H9 (cell line): ENCODE results near the gene CD200. TPM values are rescaled to one million over a fixed set of nuclear protein-coding genes. Genes with fewer than 3 reads are reported as not detected.

Experiments
- DNase-seq: peaks from one replicate; pipeline ENCODE4 v3.0.0-alpha.2; 2017
- H2AFZ ChIP-seq: one replicate; pipeline ENCODE4 v1.6.1; 2013; ENCODE audit warnings: mild to moderate bottlenecking, low read length, control low read depth, moderate library complexity
- H2AK5ac ChIP-seq: 2 replicates; pipeline ENCODE4 v1.6.1; 2013; ENCODE audit warnings: low read length, control low read depth, mixed read lengths; ENCODE audit not compliant: insufficient read length
- H2BK120ac ChIP-seq: one replicate; pipeline ENCODE4 v1.6.1; 2013; ENCODE audit warnings: low read depth, mild to moderate bottlenecking, low read length, control low read depth, inconsistent platforms; ENCODE audit not compliant: poor library complexity, severe bottlenecking
- H2BK12ac ChIP-seq: 2 replicates; pipeline ENCODE4 v1.6.1; 2013; ENCODE audit warnings: low read length, control low read depth, mixed read lengths, low read depth; ENCODE audit not compliant: insufficient read length
- H2BK15ac ChIP-seq: 2 replicates; pipeline ENCODE4 v1.6.1; 2013; ENCODE audit warnings: low read depth, low read length, control low read depth
- H2BK20ac ChIP-seq: one replicate; pipeline ENCODE4 v1.6.1; 2013; ENCODE audit warnings: low read depth, mild to moderate bottlenecking, low read length, control low read depth, inconsistent platforms; ENCODE audit not compliant: poor library complexity, severe bottlenecking
- H2BK5ac ChIP-seq: 2 replicates; pipeline ENCODE4 v1.6.1; 2013; ENCODE audit warnings: low read length, control low read depth, mixed read lengths; ENCODE audit not compliant: insufficient read length
- H3K14ac ChIP-seq: 2 replicates; pipeline ENCODE4 v1.6.1; 2013; ENCODE audit warnings: low read length, control low read depth; ENCODE audit not compliant: insufficient read depth
- H3K18ac ChIP-seq: 2 replicates; pipeline ENCODE4 v1.6.1; 2013; ENCODE audit warnings: low read depth, mild to moderate bottlenecking, mixed read lengths, low read length, control low read depth; ENCODE audit not compliant: insufficient read length
- H3K23ac ChIP-seq: 2 replicates; pipeline ENCODE4 v1.6.1; 2013; ENCODE audit warnings: low read length, control low read depth, mixed read lengths, low read depth; ENCODE audit not compliant: insufficient read length
- H3K23me2 ChIP-seq: 2 replicates; pipeline ENCODE4 v1.6.1; 2013; ENCODE audit warnings: low read depth, mild to moderate bottlenecking, mixed read lengths, low read length, control low read depth; ENCODE audit not compliant: insufficient read length, poor library complexity, severe bottlenecking
- H3K27ac ChIP-seq: 2 replicates; pipeline ENCODE4 v1.5.1; 2013; ENCODE audit warnings: low read length, control low read depth, mixed read lengths, low read depth; ENCODE audit not compliant: insufficient read length
- H3K27me3 ChIP-seq: 2 replicates; pipeline ENCODE4 v1.6.1; 2013; ENCODE audit warnings: low read length, control low read depth, inconsistent platforms; ENCODE audit not compliant: insufficient read depth
- H3K4ac ChIP-seq: 2 replicates; pipeline ENCODE4 v1.6.1; 2013; ENCODE audit warnings: low read depth, mild to moderate bottlenecking, control low read depth, inconsistent platforms, low read length, moderate library complexity
- H3K4me1 ChIP-seq: 2 replicates; pipeline ENCODE4 v1.6.1; 2013; ENCODE audit warnings: low read length, control low read depth, inconsistent platforms; ENCODE audit not compliant: insufficient read depth
- H3K4me2 ChIP-seq: 2 replicates; pipeline ENCODE4 v1.6.1; 2013; ENCODE audit warnings: low read length, control low read depth, mixed read lengths; ENCODE audit not compliant: insufficient read length, insufficient read depth
- H3K56ac ChIP-seq: 2 replicates; pipeline ENCODE4 v1.6.1; 2013; ENCODE audit warnings: low read depth, mild to moderate bottlenecking, mixed read lengths, low read length, control low read depth; ENCODE audit not compliant: insufficient read length
- H3K79me1 ChIP-seq: 2 replicates; pipeline ENCODE4 v1.6.1; 2013; ENCODE audit warnings: low read depth, mild to moderate bottlenecking, moderate library complexity, low read length, control low read depth, inconsistent platforms; ENCODE audit not compliant: insufficient read depth, poor library complexity, severe bottlenecking
- H3K79me2 ChIP-seq: 2 replicates; pipeline ENCODE4 v1.6.1; 2013; ENCODE audit warnings: low read length, control low read depth, inconsistent platforms; ENCODE audit not compliant: insufficient read depth
- H3K9ac ChIP-seq: 2 replicates; pipeline ENCODE4 v1.6.1; 2013; ENCODE audit warnings: low read length, control low read depth, mixed read lengths; ENCODE audit not compliant: insufficient read length; ENCODE audit errors: extremely low read depth
- H3K9me3 ChIP-seq: one replicate; pipeline ENCODE4 v1.6.1; 2013; ENCODE audit warnings: low read depth, low read length, inconsistent platforms; ENCODE audit not compliant: control insufficient read depth
- H3T11ph ChIP-seq: one replicate; pipeline ENCODE4 v1.6.1; 2013; ENCODE audit warnings: mild to moderate bottlenecking, low read length, control low read depth, inconsistent platforms
- H4K20me1 ChIP-seq: one replicate; pipeline ENCODE4 v1.6.1; 2013; ENCODE audit not compliant: control insufficient read depth, insufficient read length, insufficient read depth
- H4K5ac ChIP-seq: 2 replicates; pipeline ENCODE4 v1.6.1; 2013; ENCODE audit warnings: low read depth, mild to moderate bottlenecking, mixed read lengths, low read length, control low read depth; ENCODE audit not compliant: insufficient read length
- H4K8ac ChIP-seq: replicated peaks from 2 replicates; pipeline ENCODE4 v1.6.1; 2013; ENCODE audit warnings: low read length, control low read depth, mixed read lengths, low read depth; ENCODE audit not compliant: insufficient read length
- H4K91ac ChIP-seq: 2 replicates; pipeline ENCODE4 v1.6.1; 2013; ENCODE audit warnings: low read depth, mild to moderate bottlenecking, moderate library complexity, mixed read lengths, low read length, control low read depth; ENCODE audit not compliant: insufficient read length
- H3K27ac Mint-ChIP-seq, 3 experiments: 2 replicates in 2 of 3; 3 replicates in 1 of 3; pipeline ENCODE4 v1.8.0; 2020 to 2021; ENCODE audit warnings: mixed read lengths in 3 of 3, mild to moderate bottlenecking in 1 of 3, moderate library complexity in 1 of 3
- H3K27me3 Mint-ChIP-seq: 2 replicates; pipeline ENCODE4 v1.8.0; 2021; ENCODE audit warnings: low read depth, mild to moderate bottlenecking, moderate library complexity, mixed read lengths
- H3K36me3 Mint-ChIP-seq, 3 experiments: 2 replicates in 2 of 3; 3 replicates in 1 of 3; pipeline ENCODE4 v1.8.0; 2020 to 2021; ENCODE audit warnings: low read depth in 3 of 3, mixed read lengths in 3 of 3; ENCODE audit not compliant: insufficient read depth in 1 of 3
- H3K4me1 Mint-ChIP-seq, 2 experiments: 2 replicates each; pipeline ENCODE4 v1.8.0; 2020; ENCODE audit warnings: mixed read lengths in 2 of 2
- H3K4me3 Mint-ChIP-seq, 2 experiments: 2 replicates in 1 of 2; 3 replicates in 1 of 2; pipeline ENCODE4 v1.8.0; 2020 to 2021; ENCODE audit warnings: mild to moderate bottlenecking in 2 of 2, mixed read lengths in 2 of 2, moderate library complexity in 1 of 2
- H3K9me3 Mint-ChIP-seq, 2 experiments: 2 replicates in 1 of 2; 3 replicates in 1 of 2; pipeline ENCODE4 v1.8.0; 2020; ENCODE audit warnings: mild to moderate bottlenecking in 2 of 2, mixed read lengths in 2 of 2, moderate library complexity in 1 of 2
- CTCF ChIP-seq: fragments of 200-600 bp; sonication (generic); conservative IDR thresholded peaks from 3 replicates; pipeline ENCODE4 v1.8.0; 2021; ENCODE audit warnings: antibody characterized with exemption, mild to moderate bottlenecking
- WGBS: extraction: QIAGEN DNeasy Blood & Tissue Kit; methylation state at CpG from one replicate; pipeline ENCODE4 v1.1.7; 2013; ENCODE audit warnings: missing lambda C conversion rate, low lambda C conversion rate, mixed read lengths; ENCODE audit not compliant: insufficient read length; ENCODE audit errors: extremely low coverage; 5-methylcytosine and 5-hydroxymethylcytosine counted together
- total RNA-seq: library from RNA; stranded (reverse); gene quantifications from 2 replicates; pipeline ENCODE4 v1.2.1, GENCODE V29; 2021

The CD200 gene
- total RNA-seq, 1 experiment from 2014 or later = 51.6 TPM

GRCh38 chr3:112352720-112353119, 19.8 kb downstream of the CD200 start:
- H3K23ac ChIP-seq = no peak overlapping the region

More at GRCh38 chr3:112352720-112353119, 19.8 kb downstream of the CD200 start:
- Histone ChIP-seq H2BK15ac (no peak overlapping the region), H2AK5ac (no peak overlapping the region), H3K23me2 (no peaks in the 10 kb centered on the region), H3K14ac (no peak overlapping the region), H3K27ac (peak overlapping the region; percentile 51), H3K79me2 (no peaks in the 10 kb centered on the region), H4K5ac (no peak overlapping the region), H2BK12ac (no peak overlapping the region), H4K20me1 (no peaks in the 10 kb centered on the region), H3K4me2 (no peak overlapping the region), H3T11ph (no peak overlapping the region), H3K4ac (no peak overlapping the region), H3K9me3 (no peaks in the 10 kb centered on the region), H3K27me3 (no peaks in the 10 kb centered on the region), H4K91ac (no peak overlapping the region), H3K56ac (no peak overlapping the region), H3K79me1 (peaks cover under 1% of the 10 kb centered on the region), H2BK20ac (no peak overlapping the region), H3K18ac (no peak overlapping the region), H4K8ac (no peak overlapping the region), H2AFZ (no peak overlapping the region), H2BK5ac (no peak overlapping the region), H3K9ac (no peak overlapping the region), H3K4me1 (peaks cover 26% of the 10 kb centered on the region), H2BK120ac (no peak overlapping the region)
- WGBS = no CpG with 5 or more reads among the region's 5 CpGs
- no peaks in the 10 kb centered on the region for H3K9me3 Mint-ChIP-seq
- no peak for TF ChIP-seq CTCF
- no peak for DNase-seq
- no peaks in the 10 kb centered on the region for H3K27me3 Mint-ChIP-seq
- H3K27ac Mint-ChIP-seq = peak overlapping the region; percentile 84 to 97 (median 97); a peak in 5 of 7 replicates
- no peak overlapping the region for H3K4me3 Mint-ChIP-seq
- peaks cover 27 to 62% (median 32%) of the 10 kb centered on the region in 3 experiments for H3K36me3 Mint-ChIP-seq
- peaks cover 79 to 89% of the 10 kb centered on the region in 2 experiments for H3K4me1 Mint-ChIP-seq
